D341Med (cell line): ENCODE data around the gene MTX2.
"Not testable (repeated sequence)": the region's sequence is repeated elsewhere in the genome, so short reads cannot be mapped to it uniquely, and the experiment has no call there.

Experiments
- DNase-seq: peaks from one replicate; pipeline ENCODE4 v3.0.0; 2012; ENCODE audit warnings: low spot score

MTX2 gene

DNA sequence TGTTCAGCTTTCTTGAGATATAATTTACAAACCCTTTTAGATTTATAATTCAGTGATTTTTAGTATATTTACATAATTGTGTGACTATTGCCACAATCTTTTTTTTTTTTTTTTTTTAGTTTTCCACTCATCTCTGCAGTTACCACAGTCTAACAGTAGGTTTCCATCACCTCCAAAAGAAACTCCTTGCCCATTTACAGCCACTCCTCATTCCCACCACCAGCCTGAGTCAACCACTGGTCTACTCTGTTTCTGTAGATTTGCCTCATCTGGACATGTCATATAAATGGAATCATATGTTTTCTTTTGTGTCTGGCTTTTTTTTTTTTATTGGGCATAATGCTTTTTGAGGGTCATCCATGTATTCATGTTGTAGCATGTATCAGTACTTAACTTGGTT is 16.1 kb downstream of the MTX2 start:
- DNase-seq = no peak

- DNase-seq = no peak
Observed at GRCh38 chr2:176291335-176291734, 22.1 kb downstream of the MTX2 start.

DNA sequence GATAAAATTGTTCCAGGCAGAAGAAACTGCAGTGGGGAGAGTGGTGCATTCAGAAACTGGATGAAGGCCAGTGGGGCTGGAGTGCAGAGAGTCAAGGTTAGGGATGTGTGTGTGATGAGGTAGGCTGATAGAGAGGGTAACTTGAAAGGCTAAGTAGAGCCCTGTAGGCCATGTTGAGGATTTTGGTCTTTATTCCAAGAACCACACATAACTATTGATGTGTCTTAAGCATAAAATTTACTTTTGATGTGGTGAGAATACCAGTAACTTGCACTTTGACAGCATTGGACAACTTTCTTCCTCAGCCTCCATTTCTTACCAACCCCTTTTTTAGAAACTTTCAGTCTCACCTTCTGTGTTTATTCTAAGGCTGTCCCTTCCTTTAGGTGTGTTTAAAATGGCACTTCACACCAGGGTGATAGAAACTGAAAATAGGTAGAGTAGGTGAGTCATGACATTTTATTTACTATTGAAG is 22.6 kb downstream of the MTX2 start:
- no peak for DNase-seq

GRCh38 chr2:176292608-176293007 is 23.4 kb downstream of the MTX2 start:
- DNase-seq = no peak

DNA sequence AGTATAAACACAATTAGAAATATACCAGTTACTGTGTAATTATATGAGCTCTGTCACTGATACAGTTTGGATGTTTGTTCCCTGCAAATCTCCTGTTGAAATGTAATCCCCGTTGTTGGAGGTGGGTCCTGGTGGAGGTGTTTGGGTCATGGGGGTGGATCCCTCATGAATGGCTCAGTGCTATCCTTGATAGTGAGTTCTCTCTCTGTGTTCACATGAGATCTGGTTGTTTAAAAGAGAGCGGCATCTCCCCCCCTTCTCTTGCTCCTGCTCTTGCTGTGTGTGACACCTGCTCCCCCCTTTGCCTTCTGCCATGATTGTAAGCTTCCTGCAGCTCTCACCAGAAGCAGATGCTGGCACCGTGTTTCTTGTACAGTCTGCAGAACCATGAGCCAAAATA is 24.1 kb downstream of the MTX2 start:
- DNase-seq = no peak

- no peak for DNase-seq
Observed at GRCh38 chr2:176297067-176297466, 27.8 kb downstream of the MTX2 start.

GRCh38 chr2:176297737-176298136 is 28.5 kb downstream of the MTX2 start:
- no peak for DNase-seq

- not testable (repeated sequence) for DNase-seq
Observed at GRCh38 chr2:176306020-176306419, 36.8 kb downstream of the MTX2 start.

DNA sequence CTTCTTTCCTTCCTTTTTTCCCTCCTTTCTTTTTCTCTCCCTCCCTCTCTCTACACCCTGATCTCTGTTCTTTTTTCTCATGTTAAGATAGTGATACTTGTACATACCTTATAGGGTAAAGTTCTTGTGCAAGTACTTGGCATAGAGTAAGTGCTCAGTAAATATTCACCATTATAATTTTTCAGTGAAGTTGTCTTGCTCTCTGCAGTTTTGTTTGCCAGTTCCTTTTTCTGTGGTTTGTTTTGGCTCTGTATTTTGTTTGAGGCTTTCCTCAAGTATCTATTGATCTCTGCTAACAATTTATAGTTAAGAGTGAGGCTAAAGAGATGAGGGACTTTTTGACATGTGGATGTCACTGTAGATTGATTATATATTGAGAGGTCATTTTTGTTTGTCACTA is 48.0 kb downstream of the MTX2 start:
- DNase-seq = no peak

- no peak for DNase-seq
Observed at GRCh38 chr2:176317623-176318065, 48.4 kb downstream of the MTX2 start.

DNA sequence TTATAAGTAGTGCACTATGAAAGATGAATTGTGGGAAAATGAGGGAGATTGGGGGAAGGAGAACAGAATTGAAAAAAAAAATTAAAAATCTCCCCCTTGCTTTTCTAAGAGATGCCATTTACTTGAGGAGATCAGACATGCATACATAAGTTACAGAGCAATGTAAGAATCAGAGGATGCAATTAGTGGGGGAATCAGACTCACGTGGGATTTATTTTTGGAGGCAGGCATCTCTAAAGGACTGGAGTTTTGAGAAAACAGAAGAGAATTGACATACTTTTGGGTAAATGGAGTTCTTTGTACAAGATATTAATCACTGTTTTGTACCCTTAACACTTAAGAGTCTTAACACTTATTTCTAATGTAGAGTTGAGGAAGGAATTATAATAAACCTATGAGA is 52.7 kb downstream of the MTX2 start:
- no peak for DNase-seq

DNA sequence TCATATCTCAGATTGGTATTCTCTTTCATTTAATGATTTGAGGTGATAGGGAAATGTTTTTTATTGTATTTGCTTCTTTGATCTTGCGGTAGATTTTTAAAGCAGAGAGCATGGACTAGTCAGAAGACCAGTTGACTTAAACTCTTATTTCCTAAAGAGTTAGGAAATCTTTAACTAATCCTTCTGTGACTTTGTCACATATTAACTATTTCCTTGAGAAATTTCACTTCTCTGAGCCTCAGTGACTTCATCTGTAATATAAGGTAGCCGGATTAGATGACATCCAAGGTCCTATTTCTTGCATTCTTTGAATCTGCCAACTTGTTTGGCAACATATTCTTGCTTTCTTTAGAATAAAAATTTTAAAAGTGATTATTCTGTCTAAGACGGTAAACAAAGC is 55.6 kb downstream of the MTX2 start:
- no peak for DNase-seq

- DNase-seq = no peak
Observed at GRCh38 chr2:176325732-176326131, 56.5 kb downstream of the MTX2 start.

DNA sequence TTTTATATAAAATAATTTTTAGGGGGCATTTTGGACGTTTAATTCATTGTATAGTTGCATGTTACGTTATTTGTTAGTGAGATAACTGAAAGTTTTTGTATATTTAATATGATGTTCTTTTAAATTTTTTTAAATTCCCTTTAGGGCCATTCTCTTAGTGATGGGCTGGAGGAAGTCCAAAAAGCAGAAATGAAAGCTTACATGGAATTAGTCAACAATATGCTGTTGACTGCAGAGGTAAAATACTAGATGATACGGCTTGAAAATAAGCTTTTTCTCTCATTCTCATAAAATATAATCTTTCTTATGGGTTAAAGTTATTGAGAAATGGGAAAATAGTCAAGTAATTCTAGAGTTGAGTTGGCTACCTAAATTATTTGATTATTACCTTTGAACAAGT is 58.9 kb downstream of the MTX2 start:
- no peak for DNase-seq

DNA sequence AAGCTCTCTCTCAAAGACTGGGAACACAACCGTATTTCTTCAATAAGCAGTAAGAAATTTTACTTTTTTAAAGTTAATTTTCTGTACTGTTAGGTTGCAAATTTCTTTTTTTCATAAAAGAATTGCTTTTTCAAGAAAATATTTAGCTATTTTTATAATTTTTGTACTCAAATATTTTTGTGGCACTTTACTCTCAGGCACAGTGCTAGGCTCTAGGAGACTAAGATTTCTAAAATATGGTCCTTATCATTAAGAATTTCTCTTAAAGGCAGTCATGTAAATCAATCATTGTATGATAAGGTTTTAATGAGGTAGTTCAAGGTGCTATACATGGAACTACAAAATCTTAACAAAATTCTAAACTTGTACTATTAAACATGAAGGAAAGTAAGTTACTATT is 61.4 kb downstream of the MTX2 start:
- DNase-seq = no peak

DNA sequence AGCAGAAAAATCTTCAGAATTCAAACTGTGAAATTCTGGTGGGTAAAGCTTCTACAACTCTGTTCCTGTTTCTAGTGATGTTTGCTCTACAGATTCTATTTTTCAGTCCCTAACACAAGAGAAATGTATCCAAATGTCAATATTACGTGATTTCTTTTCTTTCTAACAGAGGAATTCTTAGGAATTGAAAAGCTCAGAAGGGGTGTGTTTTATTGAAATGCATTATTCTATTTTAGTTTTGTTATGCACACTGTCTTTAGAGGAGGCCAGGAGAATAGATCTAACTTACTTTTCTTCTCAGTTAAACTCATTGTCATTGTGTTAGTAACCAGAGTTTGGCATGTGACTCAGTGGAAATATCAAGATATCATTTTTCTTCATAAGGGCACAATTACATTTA is 62.4 kb downstream of the MTX2 start:
- no peak for DNase-seq

DNA sequence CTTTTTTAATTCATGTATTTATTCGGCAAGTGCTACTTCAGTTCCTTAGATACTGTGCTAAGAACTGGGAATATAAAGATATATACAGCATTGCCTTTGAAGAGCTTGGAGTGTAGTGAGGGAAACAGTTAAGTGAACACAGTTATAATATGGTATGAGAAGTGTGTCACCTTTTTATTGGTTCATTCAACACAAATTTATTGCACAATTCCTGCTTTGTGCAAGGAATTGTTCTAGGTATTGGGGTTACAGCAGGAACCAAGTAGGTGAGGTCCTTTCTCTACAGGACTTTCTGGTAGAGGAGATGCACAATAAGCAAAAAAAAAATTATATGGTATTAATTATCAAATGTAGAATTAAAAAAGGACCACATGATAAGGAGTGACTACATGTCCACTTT is 65.5 kb downstream of the MTX2 start:
- no peak for DNase-seq

GRCh38 chr2:176338395-176338794 is 69.2 kb downstream of the MTX2 start:
- no peak for DNase-seq

DNA sequence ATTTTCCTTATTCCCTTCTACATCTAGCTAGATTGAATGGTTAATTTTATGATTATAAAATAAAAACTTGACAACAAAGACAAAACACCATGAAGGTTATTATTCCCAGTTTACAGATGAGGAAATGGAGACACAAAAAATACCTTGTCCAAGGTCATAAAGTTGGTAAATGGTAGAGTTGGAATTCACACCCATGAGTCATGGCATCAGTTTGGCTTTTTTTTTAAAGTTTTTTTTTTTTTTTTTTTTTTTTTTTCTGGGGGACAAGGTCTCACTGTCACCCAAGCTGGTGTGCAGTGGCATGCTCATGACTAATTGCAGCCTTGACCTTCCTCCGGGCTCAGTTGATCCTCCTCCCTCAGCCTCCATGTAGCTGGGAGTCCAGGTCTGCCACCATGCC is 70.0 kb downstream of the MTX2 start:
- no peak for DNase-seq

DNA sequence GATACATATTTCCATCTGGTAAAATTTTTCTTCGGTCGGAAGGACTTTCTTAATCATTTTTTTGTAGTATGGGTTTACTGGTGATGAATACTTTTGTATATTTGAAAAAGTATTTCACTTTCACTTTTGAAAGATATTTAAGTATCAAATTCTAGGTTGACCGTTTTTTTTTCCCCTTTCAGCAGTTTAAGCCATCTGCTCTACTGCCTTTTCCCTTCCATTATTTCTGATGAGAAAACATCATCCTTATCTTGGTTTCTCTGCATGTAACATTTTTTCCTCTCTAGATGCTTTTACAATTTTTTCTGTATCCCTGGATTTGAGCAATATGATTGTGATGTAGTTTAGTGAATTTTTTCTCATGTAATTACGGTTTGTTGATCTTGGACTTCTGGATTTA is 87.0 kb downstream of the MTX2 start:
- no peak for DNase-seq

DNA sequence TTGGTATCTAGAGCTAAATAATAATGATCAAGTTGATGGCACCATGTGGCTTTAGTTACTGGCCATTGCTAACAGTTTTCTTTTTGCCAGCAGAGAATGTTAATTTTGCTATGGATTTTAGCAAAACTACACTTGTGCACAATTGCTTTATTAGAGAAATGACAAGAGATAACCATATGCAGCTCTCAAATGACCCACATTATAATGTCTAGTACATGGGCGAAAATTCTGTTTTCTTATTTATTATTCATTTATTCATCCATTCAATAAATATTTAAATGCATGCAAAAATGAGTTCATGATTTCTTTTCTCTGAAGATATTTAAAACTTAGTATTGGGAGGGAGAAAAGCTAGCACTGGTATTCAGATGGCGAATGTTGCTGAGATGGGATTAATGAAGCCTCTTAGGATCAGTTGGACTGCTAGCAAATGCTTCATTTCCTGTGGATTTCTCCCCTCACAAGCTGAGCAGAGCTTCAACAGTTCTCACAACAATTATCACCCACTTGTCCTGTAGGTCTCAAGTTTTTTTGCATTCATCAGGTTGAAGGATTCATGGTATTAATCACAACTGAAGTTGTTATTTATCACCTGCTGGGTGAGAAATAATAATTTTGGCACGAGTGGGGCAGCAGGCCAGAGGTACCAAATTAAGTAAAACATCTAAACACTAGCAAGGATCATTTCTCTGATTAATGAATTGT is 95.2 kb downstream of the MTX2 start:
- no peak for DNase-seq

GRCh38 chr2:176368349-176368748 is 99.1 kb downstream of the MTX2 start:
- DNase-seq = no peak

- peak; percentile 26 for DNase-seq
Observed at GRCh38 chr2:176370467-176371171, 101.4 kb downstream of the MTX2 start.

- not testable (repeated sequence) for DNase-seq
Observed at GRCh38 chr2:176373155-176373554, 103.9 kb downstream of the MTX2 start.
